ENCODE measurements around the gene INHBE. TPM values are rescaled to one million over a fixed set of nuclear protein-coding genes. Genes with fewer than 3 reads are reported as not detected.

The INHBE gene
- total and polyA plus RNA-seq, 7 experiments from 2014 or later: 0.12 TPM; not detected in 6

Other genes starting within 250 kb of the INHBE start
- under 1 TPM in 1 of 5 experiments, not detected in 4; 0.31 TPM for gene NXPH4, start 238.5 kb upstream of the INHBE start, total RNA-seq
- not detected for gene NXPH4, start 238.5 kb upstream of the INHBE start, polyA plus RNA-seq
- gene SHMT2, start 225.6 kb upstream of the INHBE start, total RNA-seq: 100 to 1,000 TPM in 1 of 5 experiments, 10 to 100 TPM in 4; 21.7 to 175 (median 36.1) TPM
- gene SHMT2, start 225.6 kb upstream of the INHBE start, polyA plus RNA-seq: 10 to 100 TPM; 29.7 to 40.4 TPM
- 1 to 10 TPM; 2.5 to 7.3 (median 5.6) TPM for gene STAC3, start 204.1 kb upstream of the INHBE start, total RNA-seq
- not detected for gene STAC3, start 204.1 kb upstream of the INHBE start, polyA plus RNA-seq
- 100 to 1,000 TPM in 4 of 5 experiments, 10 to 100 TPM in 1; 74.9 to 145 (median 120) TPM for gene R3HDM2, start 24.3 kb upstream of the INHBE start, total RNA-seq
- gene R3HDM2, start 24.3 kb upstream of the INHBE start, polyA plus RNA-seq: 10 to 100 TPM; 13.7 to 25.8 TPM
- under 1 TPM in 1 of 5 experiments, not detected in 4; 0.16 TPM for gene INHBC, start 20.5 kb upstream of the INHBE start, total RNA-seq
- not detected for gene INHBC, start 20.5 kb upstream of the INHBE start, polyA plus RNA-seq
- 1 to 10 TPM in 2 of 5 experiments, under 1 TPM in 3; 0.39 to 1.4 (median 0.45) TPM for gene GLI1, start 4.5 kb downstream of the INHBE start, total RNA-seq
- gene GLI1, start 4.5 kb downstream of the INHBE start, polyA plus RNA-seq: not detected
- gene ARHGAP9, start 24.6 kb downstream of the INHBE start, total RNA-seq: 100 to 1,000 TPM; 201 to 366 (median 347) TPM
- gene ARHGAP9, start 24.6 kb downstream of the INHBE start, polyA plus RNA-seq: 100 to 1,000 TPM; 198 to 283 TPM
- gene MARS1, start 32.8 kb downstream of the INHBE start, total RNA-seq: 100 to 1,000 TPM; 178 to 229 (median 197) TPM
- 100 to 1,000 TPM in 1 of 2 donors, 10 to 100 TPM in 1; 86.0 to 118 TPM for gene MARS1, start 32.8 kb downstream of the INHBE start, polyA plus RNA-seq
- 100 to 1,000 TPM in 1 of 5 experiments, 10 to 100 TPM in 4; 19.6 to 124 (median 51.6) TPM for gene DDIT3, start 65.2 kb downstream of the INHBE start, total RNA-seq
- gene DDIT3, start 65.2 kb downstream of the INHBE start, polyA plus RNA-seq: 10 to 100 TPM; 15.9 to 23.1 TPM
- 100 to 1,000 TPM in 4 of 5 experiments, 10 to 100 TPM in 1; 85.2 to 127 (median 120) TPM for gene MBD6, start 67.5 kb downstream of the INHBE start, total RNA-seq
- 1 to 10 TPM in 1 of 2 donors, under 1 TPM in 1; 0.50 to 1.0 TPM for gene MBD6, start 67.5 kb downstream of the INHBE start, polyA plus RNA-seq
- gene DCTN2, start 91.9 kb downstream of the INHBE start, total RNA-seq: 10 to 100 TPM; 52.1 to 78.8 (median 63.0) TPM
- gene DCTN2, start 91.9 kb downstream of the INHBE start, polyA plus RNA-seq: 10 to 100 TPM; 53.9 to 78.8 TPM
- 1 to 10 TPM in 4 of 5 experiments, under 1 TPM in 1; 0.95 to 1.7 (median 1.0) TPM for gene KIF5A, start 94.7 kb downstream of the INHBE start, total RNA-seq
- under 1 TPM; 0.06 to 0.09 TPM for gene KIF5A, start 94.7 kb downstream of the INHBE start, polyA plus RNA-seq
- gene PIP4K2C, start 135.9 kb downstream of the INHBE start, total RNA-seq: 10 to 100 TPM; 20.1 to 29.7 (median 21.9) TPM
- 10 to 100 TPM; 18.5 to 29.7 TPM for gene PIP4K2C, start 135.9 kb downstream of the INHBE start, polyA plus RNA-seq
- 10 to 100 TPM; 25.1 to 42.5 (median 35.6) TPM for gene DTX3, start 149.5 kb downstream of the INHBE start, total RNA-seq
- gene DTX3, start 149.5 kb downstream of the INHBE start, polyA plus RNA-seq: 1 to 10 TPM; 5.3 to 6.7 TPM
- gene ARHGEF25, start 156.1 kb downstream of the INHBE start, total RNA-seq: 1 to 10 TPM in 1 of 5 experiments, under 1 TPM in 4; 0.29 to 1.2 (median 0.84) TPM
- not detected for gene ARHGEF25, start 156.1 kb downstream of the INHBE start, polyA plus RNA-seq
- gene B4GALNT1, start 177.9 kb downstream of the INHBE start, total RNA-seq: 1 to 10 TPM in 1 of 5 experiments, not detected in 4; 1.4 TPM
- gene B4GALNT1, start 177.9 kb downstream of the INHBE start, polyA plus RNA-seq: not detected
- 100 to 1,000 TPM; 139 to 175 (median 171) TPM for gene OS9, start 238.8 kb downstream of the INHBE start, total RNA-seq
- gene OS9, start 238.8 kb downstream of the INHBE start, polyA plus RNA-seq: 10 to 100 TPM; 59.5 to 70.6 TPM